ENCODE results near the gene POSTN. TPM values are rescaled to one million over a fixed set of nuclear protein-coding genes. Genes with fewer than 3 reads are reported as not detected.

POSTN gene
- total RNA-seq, 1 experiment from 2014 or later, result 0.33 TPM

GRCh38 chr13:37586164-37586563, 12.4 kb downstream of the POSTN start:
- H3K14ac ChIP-seq (ENCODE audit: insufficient read depth, low read length), result no peak overlapping the region
- H3K27ac ChIP-seq (ENCODE audit: insufficient read length, low read depth, low read length), result no peak overlapping the region
- H3K4me2 ChIP-seq (ENCODE audit: insufficient read depth, insufficient read length, low read length), result no peak overlapping the region
- no peak overlapping the region for H4K5ac ChIP-seq (ENCODE audit: insufficient read length, low read depth, low read length)
- TF ChIP-seq CTCF (conservative IDR thresholded peaks at IDR 0.05), result no peak
- Mint-ChIP-seq H3K4me3 (no peak overlapping the region), H3K4me1 (no peaks in the 10 kb centered on the region), H3K27me3 (ENCODE audit: low read depth) (no peaks in the 10 kb centered on the region), H3K36me3 (ENCODE audit: insufficient read depth in 1 of 3, low read depth in 3 of 3) (no peaks in the 10 kb centered on the region), H3K9me3 (no peaks in the 10 kb centered on the region), H3K27ac (no peak overlapping the region)
- H3K9ac ChIP-seq (ENCODE audit: extremely low read depth, insufficient read length, low read length), result no peak overlapping the region
- no peak overlapping the region for H3K18ac ChIP-seq (ENCODE audit: insufficient read length, low read depth, low read length)
- no peak overlapping the region for H2BK15ac ChIP-seq (ENCODE audit: low read depth, low read length)
- H3K9me3 ChIP-seq (ENCODE audit: control insufficient read depth, low read depth, low read length), result no peaks in the 10 kb centered on the region
- H2BK12ac ChIP-seq (ENCODE audit: insufficient read length, low read depth, low read length), result no peak overlapping the region
- no peak overlapping the region for H2AK5ac ChIP-seq (ENCODE audit: insufficient read length, low read length)
- no peaks in the 10 kb centered on the region for H3K27me3 ChIP-seq (ENCODE audit: insufficient read depth, low read length)
- no peaks in the 10 kb centered on the region for H3K23me2 ChIP-seq (ENCODE audit: insufficient read length, low read depth, low read length, poor library complexity, severe bottlenecking)
- H2AFZ ChIP-seq (ENCODE audit: low read length), result no peak overlapping the region
- H3K23ac ChIP-seq (ENCODE audit: insufficient read length, low read depth, low read length), result no peak overlapping the region
- no peak overlapping the region for H2BK120ac ChIP-seq (ENCODE audit: low read depth, low read length, poor library complexity, severe bottlenecking)
- no peaks in the 10 kb centered on the region for H3K79me1 ChIP-seq (ENCODE audit: insufficient read depth, low read depth, low read length, poor library complexity, severe bottlenecking)
- H4K91ac ChIP-seq (ENCODE audit: insufficient read length, low read depth, low read length), result no peak overlapping the region
- no peak overlapping the region for H3K4ac ChIP-seq (ENCODE audit: low read depth, low read length)
- no peak overlapping the region for H2BK5ac ChIP-seq (ENCODE audit: insufficient read length, low read length)
- H4K8ac ChIP-seq (replicated peaks; ENCODE audit: insufficient read length, low read depth, low read length), result no peak overlapping the region
- H2BK20ac ChIP-seq (ENCODE audit: low read depth, low read length, poor library complexity, severe bottlenecking), result no peak overlapping the region
- H3K4me1 ChIP-seq (ENCODE audit: insufficient read depth, low read length), result no peaks in the 10 kb centered on the region
- H3K56ac ChIP-seq (ENCODE audit: insufficient read length, low read depth, low read length), result no peak overlapping the region
- H3T11ph ChIP-seq (ENCODE audit: low read length), result no peak overlapping the region
- H4K20me1 ChIP-seq (ENCODE audit: control insufficient read depth, insufficient read depth, insufficient read length), result no peaks in the 10 kb centered on the region
- H3K79me2 ChIP-seq (ENCODE audit: insufficient read depth, low read length), result no peaks in the 10 kb centered on the region
- no peak for DNase-seq
- WGBS (ENCODE audit: extremely low coverage, insufficient read length, low lambda C conversion rate), result no CpG with 5 or more reads among the region's 4 CpGs

All from H9 (cell line).